OCI-LY3 (cell line): Measurements from ENCODE around the gene SERPINB1.

ENCODE experiments used
- EZH2phosphoT487 ChIP-seq: fragments of 200-600 bp; shearing (Covaris generic); IDR thresholded peaks from 2 replicates; pipeline ENCODE4 v1.6.1; 2018; ENCODE audit warnings: antibody characterized with exemption, mixed run types, low read depth
- TF ChIP-seq, protein P1 (sequence below): fragments of 200-600, 300-600 bp; sonication (generic); IDR thresholded peaks from 2 replicates; pipeline ENCODE4 v1.5.1; 2014; ENCODE audit warnings: antibody characterized with exemption, low read length, low read depth

DNA sequence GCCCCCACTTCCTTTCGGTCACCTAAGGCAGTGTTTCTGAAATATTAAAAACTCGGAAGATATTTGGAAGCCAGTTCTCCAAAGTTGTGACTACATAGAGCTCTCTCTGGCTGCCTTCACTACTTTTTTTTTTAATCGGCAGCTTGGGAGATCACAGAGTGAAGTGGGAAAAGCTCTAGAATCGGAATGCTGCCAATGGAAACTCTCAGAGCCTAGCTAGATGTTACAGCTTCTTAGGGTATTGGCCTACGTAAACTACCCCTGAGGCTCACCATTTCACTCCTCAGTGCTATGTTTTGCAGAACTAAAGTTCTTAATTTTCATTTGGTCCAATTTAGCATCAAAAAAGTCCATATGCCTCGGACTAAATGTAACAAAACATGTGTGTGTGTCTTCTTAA lies 14.5 kb downstream of the SERPINB1 start:
- TF ChIP-seq, protein P1, sequence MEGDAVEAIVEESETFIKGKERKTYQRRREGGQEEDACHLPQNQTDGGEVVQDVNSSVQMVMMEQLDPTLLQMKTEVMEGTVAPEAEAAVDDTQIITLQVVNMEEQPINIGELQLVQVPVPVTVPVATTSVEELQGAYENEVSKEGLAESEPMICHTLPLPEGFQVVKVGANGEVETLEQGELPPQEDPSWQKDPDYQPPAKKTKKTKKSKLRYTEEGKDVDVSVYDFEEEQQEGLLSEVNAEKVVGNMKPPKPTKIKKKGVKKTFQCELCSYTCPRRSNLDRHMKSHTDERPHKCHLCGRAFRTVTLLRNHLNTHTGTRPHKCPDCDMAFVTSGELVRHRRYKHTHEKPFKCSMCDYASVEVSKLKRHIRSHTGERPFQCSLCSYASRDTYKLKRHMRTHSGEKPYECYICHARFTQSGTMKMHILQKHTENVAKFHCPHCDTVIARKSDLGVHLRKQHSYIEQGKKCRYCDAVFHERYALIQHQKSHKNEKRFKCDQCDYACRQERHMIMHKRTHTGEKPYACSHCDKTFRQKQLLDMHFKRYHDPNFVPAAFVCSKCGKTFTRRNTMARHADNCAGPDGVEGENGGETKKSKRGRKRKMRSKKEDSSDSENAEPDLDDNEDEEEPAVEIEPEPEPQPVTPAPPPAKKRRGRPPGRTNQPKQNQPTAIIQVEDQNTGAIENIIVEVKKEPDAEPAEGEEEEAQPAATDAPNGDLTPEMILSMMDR = no peak
- TF ChIP-seq EZH2phosphoT487 = no peak
